ENCODE results near the gene FBXO39.
"Not testable (repeated sequence)": the region's sequence is repeated elsewhere in the genome, so short reads cannot be mapped to it uniquely, and the experiment has no call there.

FBXO39 gene

GRCh38 chr17:6775871-6776405, at the start of gene FBXO39:
TSS of gene FBXO39 (plus strand) at chr17:6776215. CDS start at chr17:6779869, 3,654 bp downstream.
- ATAC-seq: no peak
- TF ChIP-seq ESRRG (CRISPR knock-in tag; IDR thresholded peaks at IDR 0.05) (no peak), SNAI2 (CRISPR knock-in tag; IDR thresholded peaks at IDR 0.05) (no peak), CSRNP3 (CRISPR knock-in tag; IDR thresholded peaks at IDR 0.05) (no peak), ISL1 (CRISPR knock-in tag; IDR thresholded peaks at IDR 0.05) (no peak), POU6F1 (CRISPR knock-in tag; IDR thresholded peaks at IDR 0.05; ENCODE audit: borderline replicate concordance, low read depth) (no peak), CREB5 (CRISPR knock-in tag; IDR thresholded peaks at IDR 0.05; ENCODE audit: low read depth) (no peak), ZC3H10 (CRISPR knock-in tag; IDR thresholded peaks at IDR 0.05) (no peak), TOX (CRISPR knock-in tag; IDR thresholded peaks at IDR 0.05; ENCODE audit: borderline replicate concordance) (no peak), ZNF70 (CRISPR knock-in tag; IDR thresholded peaks at IDR 0.05) (no peak), ZNF8 (CRISPR knock-in tag; IDR thresholded peaks at IDR 0.05) (no peak), ZFP3 (CRISPR knock-in tag; IDR thresholded peaks at IDR 0.05) (no peak), PPARA (CRISPR knock-in tag; IDR thresholded peaks at IDR 0.05; ENCODE audit: borderline replicate concordance) (no peak), CSDC2 (CRISPR knock-in tag; IDR thresholded peaks at IDR 0.05) (no peak), ZFP30 (CRISPR knock-in tag; IDR thresholded peaks at IDR 0.05) (no peak), TCF4 (CRISPR knock-in tag; IDR thresholded peaks at IDR 0.05; ENCODE audit: borderline replicate concordance) (no peak), RARB (CRISPR knock-in tag; IDR thresholded peaks at IDR 0.05) (no peak), GLIS3 (CRISPR knock-in tag; IDR thresholded peaks at IDR 0.05) (no peak)

GRCh38 chr17:6729531-6729930, 46.5 kb upstream of the FBXO39 start:
- no peak for ATAC-seq
- TF ChIP-seq PPARA (CRISPR knock-in tag; IDR thresholded peaks at IDR 0.05; ENCODE audit: borderline replicate concordance): no peak
- TF ChIP-seq CSRNP3 (CRISPR knock-in tag; IDR thresholded peaks at IDR 0.05): no peak
- TF ChIP-seq ZFP30 (CRISPR knock-in tag; IDR thresholded peaks at IDR 0.05): no peak
- TF ChIP-seq ZC3H10 (CRISPR knock-in tag; IDR thresholded peaks at IDR 0.05): no peak
- no peak for TF ChIP-seq ZFP3 (CRISPR knock-in tag; IDR thresholded peaks at IDR 0.05)
- no peak for TF ChIP-seq ISL1 (CRISPR knock-in tag; IDR thresholded peaks at IDR 0.05)
- no peak for TF ChIP-seq ZNF70 (CRISPR knock-in tag; IDR thresholded peaks at IDR 0.05)

- ATAC-seq: not testable (repeated sequence)
Observed at GRCh38 chr17:6746665-6747064, 29.4 kb upstream of the FBXO39 start.

DNA sequence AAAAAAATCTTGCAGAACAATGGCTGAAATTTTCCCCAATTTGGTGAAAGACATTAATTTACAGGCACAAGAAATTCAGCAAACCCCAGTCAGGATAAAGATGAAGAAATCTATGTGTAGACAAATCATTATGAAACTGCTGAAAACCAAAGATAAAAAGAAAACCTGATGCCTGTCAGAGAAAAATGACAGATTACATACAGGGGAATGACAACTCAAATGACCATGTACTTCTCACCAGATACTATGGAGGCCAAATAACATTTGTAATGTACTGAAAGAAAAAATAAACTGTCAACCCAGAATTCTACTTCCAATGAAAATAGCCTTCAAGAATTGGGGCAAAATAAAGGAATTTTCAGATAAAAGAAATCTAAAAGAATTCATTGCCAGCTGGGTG, 27.4 kb upstream of the FBXO39 start:
- ATAC-seq: no peak
- TF ChIP-seq SNAI2 (CRISPR knock-in tag; IDR thresholded peaks at IDR 0.05) (no peak), TOX (CRISPR knock-in tag; IDR thresholded peaks at IDR 0.05; ENCODE audit: borderline replicate concordance) (no peak), CSRNP3 (CRISPR knock-in tag; IDR thresholded peaks at IDR 0.05) (no peak), POU6F1 (CRISPR knock-in tag; IDR thresholded peaks at IDR 0.05; ENCODE audit: borderline replicate concordance, low read depth) (no peak), ZC3H10 (CRISPR knock-in tag; IDR thresholded peaks at IDR 0.05) (no peak), OSR1 (CRISPR knock-in tag; IDR thresholded peaks at IDR 0.05) (no peak), PPARA (CRISPR knock-in tag; IDR thresholded peaks at IDR 0.05; ENCODE audit: borderline replicate concordance) (no peak), ZNF8 (CRISPR knock-in tag; IDR thresholded peaks at IDR 0.05) (no peak), GLIS3 (CRISPR knock-in tag; IDR thresholded peaks at IDR 0.05) (no peak), CREB5 (CRISPR knock-in tag; IDR thresholded peaks at IDR 0.05; ENCODE audit: low read depth) (no peak)
- TF ChIP-seq, protein P1, sequence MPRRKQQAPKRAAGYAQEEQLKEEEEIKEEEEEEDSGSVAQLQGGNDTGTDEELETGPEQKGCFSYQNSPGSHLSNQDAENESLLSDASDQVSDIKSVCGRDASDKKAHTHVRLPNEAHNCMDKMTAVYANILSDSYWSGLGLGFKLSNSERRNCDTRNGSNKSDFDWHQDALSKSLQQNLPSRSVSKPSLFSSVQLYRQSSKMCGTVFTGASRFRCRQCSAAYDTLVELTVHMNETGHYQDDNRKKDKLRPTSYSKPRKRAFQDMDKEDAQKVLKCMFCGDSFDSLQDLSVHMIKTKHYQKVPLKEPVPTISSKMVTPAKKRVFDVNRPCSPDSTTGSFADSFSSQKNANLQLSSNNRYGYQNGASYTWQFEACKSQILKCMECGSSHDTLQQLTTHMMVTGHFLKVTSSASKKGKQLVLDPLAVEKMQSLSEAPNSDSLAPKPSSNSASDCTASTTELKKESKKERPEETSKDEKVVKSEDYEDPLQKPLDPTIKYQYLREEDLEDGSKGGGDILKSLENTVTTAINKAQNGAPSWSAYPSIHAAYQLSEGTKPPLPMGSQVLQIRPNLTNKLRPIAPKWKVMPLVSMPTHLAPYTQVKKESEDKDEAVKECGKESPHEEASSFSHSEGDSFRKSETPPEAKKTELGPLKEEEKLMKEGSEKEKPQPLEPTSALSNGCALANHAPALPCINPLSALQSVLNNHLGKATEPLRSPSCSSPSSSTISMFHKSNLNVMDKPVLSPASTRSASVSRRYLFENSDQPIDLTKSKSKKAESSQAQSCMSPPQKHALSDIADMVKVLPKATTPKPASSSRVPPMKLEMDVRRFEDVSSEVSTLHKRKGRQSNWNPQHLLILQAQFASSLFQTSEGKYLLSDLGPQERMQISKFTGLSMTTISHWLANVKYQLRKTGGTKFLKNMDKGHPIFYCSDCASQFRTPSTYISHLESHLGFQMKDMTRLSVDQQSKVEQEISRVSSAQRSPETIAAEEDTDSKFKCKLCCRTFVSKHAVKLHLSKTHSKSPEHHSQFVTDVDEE (CRISPR knock-in tag; IDR thresholded peaks at IDR 0.05): no peak

All from SK-N-SH treated with all-trans-retinoic acid at 6 μM for 48 hours (cell line).